Transverse colon (tissue), 4 donors: ENCODE measurements around the gene REEP1. TPM values are rescaled to one million over a fixed set of nuclear protein-coding genes. Genes with fewer than 3 reads are reported as not detected.

ENCODE experiments used
- DNase-seq: peaks from one replicate; pipeline ENCODE4 v3.0.0-alpha.2; 2019
- H3K27ac ChIP-seq, 4 donors: fragments of 200-600 bp; sonication (generic); 2 replicates each; pipeline ENCODE4 v1.5.1; 2016 to 2018; ENCODE audit warnings: inconsistent platforms in 4 of 4
- H3K27me3 ChIP-seq: fragments of 200-600 bp; sonication (generic); 2 replicates; pipeline ENCODE4 v1.5.1; 2017; ENCODE audit warnings: inconsistent platforms
- H3K36me3 ChIP-seq, 4 donors: fragments of 200-600 bp; sonication (generic); 2 replicates each; pipeline ENCODE4 v1.5.1; 2017 to 2019; ENCODE audit warnings: inconsistent platforms in 4 of 4
- H3K4me1 ChIP-seq, 4 donors: fragments of 200-600 bp; sonication (generic); 2 replicates each; pipeline ENCODE4 v1.5.1; 2017 to 2020; ENCODE audit warnings: inconsistent platforms in 4 of 4
- H3K4me3 ChIP-seq, 4 donors: fragments of 200-600 bp; sonication (generic); 1 replicate in 1 of 4; 2 replicates in 3 of 4; pipeline versions ENCODE4 v1.5.1 to v1.6.1; 2017 to 2019; ENCODE audit warnings: inconsistent platforms in 4 of 4
- H3K9me3 ChIP-seq, 2 donors: fragments of 200-600 bp; sonication (generic); 2 replicates each; pipeline ENCODE4 v1.5.1; 2017 to 2019; ENCODE audit warnings: inconsistent platforms in 2 of 2
- CTCF ChIP-seq, 5 experiments: fragments of 200-600 bp in 3 of 5; fragments of 450-650 bp in 2 of 5; sonication (generic) in 3 of 5; IDR thresholded peaks; 1 replicate in 2 of 5; 2 replicates in 3 of 5; pipeline ENCODE4 v1.5.1; 2016 to 2017; ENCODE audit warnings: antibody characterized with exemption in 5 of 5, inconsistent platforms in 3 of 5, mild to moderate bottlenecking in 2 of 5, moderate library complexity in 1 of 5
- EP300 ChIP-seq: sonication (generic); formaldehyde crosslinking; IDR thresholded peaks from one replicate; pipeline ENCODE4 v1.6.1; 2017; ENCODE audit warnings: antibody characterized with exemption, low read depth
- POLR2A ChIP-seq: fragments of 450-650 bp; IDR thresholded peaks from one replicate; pipeline ENCODE4 v1.6.1; 2016; ENCODE audit warnings: antibody characterized with exemption, mild to moderate bottlenecking, moderate library complexity
- POLR2AphosphoS5 ChIP-seq, 3 donors: sonication (generic); formaldehyde crosslinking; IDR thresholded peaks; one replicate each; pipeline ENCODE4 v1.6.1; 2016; ENCODE audit warnings: antibody characterized with exemption in 3 of 3
- WGBS, 2 donors: methylation state at CpG; one replicate each; pipeline ENCODE4 v1.1.5; 2018; ENCODE audit warnings: low coverage in 1 of 2; 5-methylcytosine and 5-hydroxymethylcytosine counted together
- in situ Hi-C, 4 donors: fragments of 200-750 bp; cut with MboI; loops; one replicate each; pipeline versions ENCODE4 v1.15.0 to v1.15.1; 2017; ENCODE audit warnings: low sequenced_read_pairs in 3 of 4, low pct_ligation_motif_present in 1 of 4, low pct_unique_long_range_greater_than_20kb in 1 of 4
- intact Hi-C: fragments of 100-400 bp; cut with DNase I; formaldehyde crosslinking; loops from one replicate; pipeline ENCODE4 v1.15.1; 2023; ENCODE audit warnings: low total_unique reads
- total RNA-seq, 4 donors: library from RNA; depleted of rRNA; stranded (reverse); fragments of >200 nt; gene quantifications; one replicate each; pipeline ENCODE4 v1.1.0, GENCODE V29; 2016

The REEP1 gene
- total RNA-seq, 4 donors from 2014 or later: 14.1 to 196 (median 32.3) TPM

DNA sequence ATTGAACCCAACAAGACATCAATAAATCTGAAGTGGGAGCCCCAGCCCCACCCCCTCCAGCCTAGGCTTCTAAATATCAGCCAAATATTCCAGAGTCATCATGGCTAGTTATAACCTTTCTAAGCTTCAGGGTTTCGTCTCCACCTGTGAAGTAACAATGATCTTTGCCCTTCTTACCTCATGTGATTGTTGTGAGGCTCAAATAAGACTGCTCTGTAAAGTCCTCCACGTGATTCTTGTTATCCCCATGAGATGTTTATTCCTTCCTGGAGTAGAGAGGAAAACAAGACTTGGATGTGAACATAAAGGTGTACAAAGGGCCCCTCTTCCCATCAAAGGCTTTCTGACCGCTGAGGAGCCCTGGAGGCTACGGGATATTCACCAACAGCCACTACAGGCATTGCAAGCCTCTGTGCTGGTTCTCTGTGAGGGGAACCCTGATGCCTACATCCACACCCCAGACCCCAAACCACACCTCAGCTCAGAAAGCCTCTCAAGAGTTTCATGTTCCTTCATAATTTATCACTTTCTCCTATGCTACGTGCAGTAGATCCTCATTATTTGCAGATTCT lies 20.1 kb upstream of the REEP1 start:
- Histone ChIP-seq H3K4me3 (no peak overlapping the region), H3K36me3 (no peaks in the 10 kb centered on the region), H3K9me3 (no peaks in the 10 kb centered on the region), H3K4me1 (peaks cover 4 to 15% (median 10%) of the 10 kb centered on the region in 4 donors), H3K27me3 (no peaks in the 10 kb centered on the region), H3K27ac (peak overlapping the region in 1 of 4 donors; percentile 26)
- TF ChIP-seq POLR2A (no peak), EP300 (no peak), CTCF (IDR thresholded peaks at IDR 0.05) (no peak), POLR2AphosphoS5 (IDR thresholded peaks at IDR 0.05) (no peak)
- no peak for DNase-seq
- 51 to 56% methylated on average over 3 to 5 of the region's 5 CpGs for WGBS, 2 donors
- in situ Hi-C loops (loop anchor here in 3 of 4 donors (10.0 to 25.0 kb wide), 3 partner anchors 120 to 145 kb away; no protein-coding TSS in a partner anchor), intact Hi-C loops (loop anchor here (1.0 kb wide), 1 partner anchor 21 kb away; no protein-coding TSS in a partner anchor)

DNA sequence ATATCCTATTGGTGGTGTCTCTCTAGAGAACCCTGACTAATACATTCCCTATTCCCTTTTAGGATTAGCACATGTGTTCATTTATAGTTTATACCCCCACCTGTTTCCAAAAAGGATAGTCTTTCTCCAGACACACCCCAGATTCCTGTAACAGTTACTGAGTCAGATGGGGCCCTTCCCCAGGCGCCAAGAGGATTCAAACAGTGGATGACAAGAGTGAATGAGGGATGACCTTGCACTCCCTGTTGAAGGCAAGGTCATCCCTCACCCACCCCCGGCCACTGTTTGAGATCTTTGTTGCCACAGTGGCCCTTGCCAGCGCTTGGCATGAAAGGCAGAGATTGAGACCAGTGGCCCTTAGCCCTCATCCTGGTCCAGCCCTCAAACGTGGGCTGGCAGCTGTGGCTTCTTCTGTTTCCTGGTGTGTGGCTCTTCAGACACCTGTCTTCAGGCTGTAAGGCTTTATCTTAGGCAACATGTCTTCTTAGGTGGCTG lies 15.3 kb upstream of the REEP1 start:
- in situ Hi-C loops: loop anchor here in 3 of 4 donors (10.0 to 25.0 kb wide), 3 partner anchors 115 to 140 kb away; no protein-coding TSS in a partner anchor
- Histone ChIP-seq H3K4me1 (peaks cover 0 to 8% (median 1%) of the 10 kb centered on the region in 4 donors), H3K4me3 (no peak overlapping the region), H3K36me3 (no peaks in the 10 kb centered on the region), H3K27ac (no peak overlapping the region), H3K27me3 (no peaks in the 10 kb centered on the region), H3K9me3 (no peaks in the 10 kb centered on the region)
- TF ChIP-seq CTCF (IDR thresholded peaks at IDR 0.05): no peak
- TF ChIP-seq POLR2AphosphoS5 (IDR thresholded peaks at IDR 0.05): no peak
- TF ChIP-seq EP300: no peak
- TF ChIP-seq POLR2A: no peak
- DNase-seq: no peak
- intact Hi-C loops: no loop called here
- 72% methylated on average over 4 of the region's 4 CpGs; no CpG with 5 or more reads in 1 of the 2 donors for WGBS, 2 donors

- no peaks in the 10 kb centered on the region for H3K9me3 ChIP-seq
- peaks cover 0 to 2% (median 0%) of the 10 kb centered on the region in 4 donors for H3K4me1 ChIP-seq
- H3K27me3 ChIP-seq: no peaks in the 10 kb centered on the region
- H3K36me3 ChIP-seq: no peaks in the 10 kb centered on the region
- intact Hi-C loops: no loop called here
- 45 to 90% methylated on average over 2 to 8 of the region's 8 CpGs for WGBS, 2 donors
- H3K27ac ChIP-seq: no peak overlapping the region
- TF ChIP-seq EP300 (no peak), POLR2A (no peak), POLR2AphosphoS5 (IDR thresholded peaks at IDR 0.05) (no peak), CTCF (IDR thresholded peaks at IDR 0.05) (no peak)
- in situ Hi-C loops: loop anchor here in 3 of 4 donors (10.0 to 25.0 kb wide), 3 partner anchors 115 to 140 kb away; no protein-coding TSS in a partner anchor
- no peak overlapping the region for H3K4me3 ChIP-seq
- DNase-seq: peak; percentile 51
Observed at GRCh38 chr2:86352137-86352726, 14.8 kb upstream of the REEP1 start.

DNA sequence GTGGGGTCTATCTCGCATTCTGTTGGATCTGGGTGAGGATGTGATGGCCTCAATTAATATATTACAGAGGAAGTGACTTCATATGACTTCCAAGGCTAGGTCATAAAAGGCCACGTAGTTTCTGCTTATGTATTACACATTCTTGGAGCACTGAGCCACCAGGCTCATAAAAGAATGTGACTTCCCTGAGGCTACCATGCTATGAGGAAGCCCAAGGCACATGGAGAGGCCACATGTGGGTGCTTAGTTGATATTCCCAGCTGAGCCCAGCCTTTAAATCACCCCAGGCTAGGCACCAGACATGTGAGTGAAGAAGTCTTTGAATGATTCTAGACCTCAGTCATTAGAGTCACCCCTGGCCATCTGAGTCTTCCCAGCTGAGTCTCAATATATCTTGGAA lies 13.3 kb upstream of the REEP1 start:
- Histone ChIP-seq H3K4me3 (no peak overlapping the region), H3K4me1 (no peaks in the 10 kb centered on the region), H3K9me3 (no peaks in the 10 kb centered on the region), H3K27me3 (no peaks in the 10 kb centered on the region), H3K36me3 (no peaks in the 10 kb centered on the region), H3K27ac (no peak overlapping the region)
- no peak for DNase-seq
- 72 to 83% methylated on average over 2 of the region's 2 CpGs for WGBS, 2 donors
- intact Hi-C loops (no loop called here), in situ Hi-C loops (loop anchor here in 3 of 4 donors (10.0 to 25.0 kb wide), 3 partner anchors 113 to 138 kb away; no protein-coding TSS in a partner anchor)
- TF ChIP-seq POLR2AphosphoS5 (IDR thresholded peaks at IDR 0.05) (no peak), EP300 (no peak), POLR2A (no peak), CTCF (IDR thresholded peaks at IDR 0.05) (no peak)
